ENCODE data around the gene BIRC5.

DNA sequence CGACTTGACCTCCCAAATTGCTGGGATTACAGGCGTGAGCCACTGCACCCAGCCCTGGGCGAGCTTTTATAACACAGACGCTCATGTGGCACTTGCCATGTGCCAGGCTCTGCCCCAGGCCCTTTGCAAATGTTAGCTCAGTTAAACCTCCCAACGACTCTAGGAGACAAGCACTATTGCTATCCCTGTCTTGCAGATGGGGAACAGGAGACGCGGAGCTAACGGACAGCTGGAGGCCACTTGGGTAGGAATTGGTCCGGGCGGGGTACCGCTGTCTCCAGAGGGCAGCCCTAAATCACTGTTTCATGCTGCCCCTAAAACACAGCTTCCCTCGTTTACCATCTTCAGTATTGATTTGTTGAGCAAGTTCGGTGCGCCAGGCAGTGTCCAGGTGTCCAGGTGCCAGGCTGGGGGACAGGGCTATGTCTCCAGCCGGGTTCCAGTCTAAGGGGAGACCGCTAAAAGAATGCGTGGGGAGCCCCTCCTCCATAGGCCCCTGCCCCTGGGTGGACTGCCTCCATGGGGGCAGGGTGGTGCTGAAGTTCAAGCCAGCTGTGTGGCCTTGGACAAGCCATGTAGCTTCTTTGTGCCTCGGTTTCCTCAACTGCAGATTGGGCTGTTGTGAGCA is 41.1 kb downstream of the BIRC5 start:
- TF ChIP-seq CTCF (IDR thresholded peaks at IDR 0.05; ENCODE audit: insufficient read depth, low read depth, low read length) (no peak), EZH2 (IDR thresholded peaks at IDR 0.05; ENCODE audit: insufficient read depth, low read length) (no peak)

Measured in astrocyte (in vitro differentiated cells and primary cell).